Measurements from ENCODE around the gene ISOC2. TPM values are rescaled to one million over a fixed set of nuclear protein-coding genes. Genes with fewer than 3 reads are reported as not detected.

ISOC2 gene
- total and polyA plus RNA-seq, 9 of the 15 experiments (the other 6 are each of a cell fraction or from before 2014, with no cell fraction given): 1.2 to 229 (median 58.3) TPM

- POLR2A ChIA-PET: interaction anchor here (0.6 to 2.3 kb wide), 6 partner anchors 9 to 106 kb away, joined by 3 to 5 read pairs (median 3); partner anchors contain the start of gene TMEM238
- no peaks in the 10 kb centered on the region for H3K9me1 ChIP-seq (ENCODE audit: control insufficient read depth, insufficient read depth, low read length)
- ATAC-seq (no peak), FAIRE-seq (no peak), DNase-seq (ENCODE audit: extremely low read depth in 1 of 4, low spot score in 3 of 4) (no peak)
- H2AFZ ChIP-seq (ENCODE audit: low read depth, low read length): no peak overlapping the region
- no peaks in the 10 kb centered on the region for H4K20me1 ChIP-seq (replicated peaks; ENCODE audit: control insufficient read depth, insufficient read depth, low read length)
- TF ChIP-seq TBL1XR1 (IDR thresholded peaks at IDR 0.05; ENCODE audit: low read length in 2 of 2): no peak
- TF ChIP-seq CLOCK (CRISPR knock-in tag; IDR thresholded peaks at IDR 0.05; ENCODE audit: borderline replicate concordance): no peak
- H3K27me3 ChIP-seq (ENCODE audit: control insufficient read depth in 2 of 2, insufficient read depth in 2 of 2, low read length in 2 of 2): peaks cover 0 to 4% of the 10 kb centered on the region in 2 experiments; a peak in 1 of 5 replicates
- WGBS (ENCODE audit: insufficient coverage, low coverage, missing lambda C conversion rate): 57% methylated on average over 19 of the region's 21 CpGs
- intact Hi-C loops (cut with micrococcal nuclease): no loop called here
- H3K27ac ChIP-seq (ENCODE audit: extremely low read depth, low read depth, low read length): no peak overlapping the region
- CTCF ChIA-PET (ENCODE audit: low intra/inter-chr PET ratio): no interaction called here
- peak overlapping the region in 1 of 2 experiments; percentile 24; a peak in 2 of 4 replicates for H3K9ac ChIP-seq (ENCODE audit: insufficient read depth in 1 of 2, low read depth in 2 of 2, low read length in 2 of 2)
- BruUV-seq (replicated peaks): no TSS peak
- no peak overlapping the region for H3K4me2 ChIP-seq (ENCODE audit: insufficient read depth, low read length)
- H3K4me3 ChIP-seq: no peak overlapping the region
- H3K79me2 ChIP-seq (ENCODE audit: control insufficient read depth, insufficient read depth, low read length): peaks cover 12% of the 10 kb centered on the region; the same call in 2 of the 3 replicates
- H3K4me1 ChIP-seq (replicated peaks in 1 of 2; ENCODE audit: control insufficient read depth in 2 of 2, insufficient read depth in 2 of 2, low read length in 2 of 2): peaks cover 37 to 88% of the 10 kb centered on the region in 2 experiments
- no peaks in the 10 kb centered on the region for H3K9me3 ChIP-seq (replicated peaks; ENCODE audit: control insufficient read depth, insufficient read depth, low read depth, low read length)
- in situ Hi-C loops (cut with MboI): no loop called here
- H3K36me3 ChIP-seq (ENCODE audit: control insufficient read depth, insufficient read depth, low read length): peaks cover 4% of the 10 kb centered on the region; the same call in 2 of the 3 replicates
Measured at GRCh38 chr19:55489711-55490477, 28.5 kb upstream of the ISOC2 start.
